Sigmoid colon (tissue), 7 donors: ENCODE results near the gene DYNLT4. TPM values are rescaled to one million over a fixed set of nuclear protein-coding genes. Genes with fewer than 3 reads are reported as not detected.

Experiments used
- DNase-seq: peaks from one replicate; pipeline ENCODE4 v3.0.0-alpha.2; 2019
- H3K27ac ChIP-seq, 4 donors: fragments of 200-600 bp; sonication (generic); one replicate each; pipeline ENCODE4 v1.5.1; 2016 to 2019; ENCODE audit warnings: mild to moderate bottlenecking in 1 of 4
- H3K27me3 ChIP-seq, 3 donors: fragments of 200-600 bp; sonication (generic); one replicate each; pipeline ENCODE4 v1.5.1; 2019; ENCODE audit warnings: mild to moderate bottlenecking in 1 of 3
- H3K36me3 ChIP-seq, 4 donors: fragments of 200-600 bp; sonication (generic); one replicate each; pipeline ENCODE4 v1.5.1; 2016 to 2019
- H3K4me1 ChIP-seq, 4 donors: fragments of 200-600 bp; sonication (generic); one replicate each; pipeline ENCODE4 v1.5.1; 2017 to 2019
- H3K4me3 ChIP-seq, 4 donors: fragments of 200-600 bp; sonication (generic); one replicate each; pipeline ENCODE4 v1.5.1; 2017 to 2019; ENCODE audit warnings: mild to moderate bottlenecking in 2 of 4, moderate library complexity in 1 of 4
- H3K9me3 ChIP-seq, 4 donors: fragments of 200-600 bp in 3 of 4; sonication (generic) in 3 of 4; one replicate each; pipeline versions ENCODE4 v1.5.1 to v1.6.1; 2013 to 2019
- EP300 ChIP-seq, 4 donors: sonication (generic); formaldehyde crosslinking; IDR thresholded peaks; one replicate each; pipeline ENCODE4 v1.6.1; 2017; ENCODE audit warnings: antibody characterized with exemption in 4 of 4
- POLR2A ChIP-seq, 2 donors: fragments of 450-650 bp; IDR thresholded peaks; one replicate each; pipeline ENCODE4 v1.6.1; 2016; ENCODE audit warnings: antibody characterized with exemption in 2 of 2, mild to moderate bottlenecking in 2 of 2, moderate library complexity in 2 of 2
- POLR2AphosphoS5 ChIP-seq, 4 donors: sonication (generic); formaldehyde crosslinking; IDR thresholded peaks; one replicate each; pipeline ENCODE4 v1.6.1; 2017; ENCODE audit warnings: antibody characterized with exemption in 4 of 4
- WGBS, 2 donors: extraction: QIAGEN DNeasy Blood & Tissue Kit; methylation state at CpG; one replicate each; pipeline ENCODE4 v1.1.7; 2013; 5-methylcytosine and 5-hydroxymethylcytosine counted together
- intact Hi-C: fragments of 100-400 bp; cut with DNase I; formaldehyde crosslinking; loops from one replicate; pipeline ENCODE4 v1.15.1; 2023
- polyA plus RNA-seq, 3 donors: library from polyadenylated mRNA; stranded (reverse); fragments of 200-250 nt; gene quantifications; one replicate each; pipeline ENCODE4 v1.2.3, GENCODE V29; 2013
- total RNA-seq, 4 donors: library from RNA; depleted of rRNA; stranded (reverse); fragments of >200 nt; gene quantifications; one replicate each; pipeline ENCODE4 v1.1.0, GENCODE V29; 2016
- TF ChIP-seq, protein P1 (sequence below), 4 experiments: fragments of 450-650 bp in 3 of 4; fragments of 200-600 bp in 1 of 4; IDR thresholded peaks; one replicate each; pipeline ENCODE4 v1.5.1; 2016 to 2019; ENCODE audit warnings: antibody characterized with exemption in 4 of 4, mild to moderate bottlenecking in 3 of 4, moderate library complexity in 2 of 4
- donor health status: healthy with polysubstance abuse.
- donor health status: Bipolar disorder and iron deficiency.
- donor health status: healthy.

The DYNLT4 gene
- total and polyA plus RNA-seq, 7 donors: 0.20 to 1.1 TPM; not detected in 5

DNA sequence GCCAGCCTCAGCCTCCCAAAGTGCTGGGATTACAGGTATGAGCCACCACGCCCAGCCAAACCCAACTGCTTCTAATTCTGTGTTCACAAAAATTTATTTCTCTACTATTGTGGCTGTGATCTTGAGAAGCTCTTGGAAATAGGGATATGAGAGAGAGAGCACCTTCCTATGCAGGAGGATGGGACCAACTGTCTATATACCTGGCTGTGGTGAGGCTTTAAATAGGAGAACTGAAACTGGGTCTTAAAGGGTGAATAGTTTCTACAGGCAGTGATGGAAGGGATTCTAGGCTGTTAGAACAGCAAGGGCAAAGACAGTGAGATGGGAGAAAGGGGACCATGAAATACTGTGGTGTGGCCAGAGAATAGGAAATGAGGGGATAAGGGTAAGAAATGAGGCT is 44.2 kb upstream of the DYNLT4 start:
- 94 to 95% methylated on average over 1 of the region's 1 CpG for WGBS, 2 donors
- Histone ChIP-seq H3K36me3 (peaks cover 0 to 10% (median 0%) of the 10 kb centered on the region in 4 donors), H3K27ac (no peak overlapping the region), H3K27me3 (no peaks in the 10 kb centered on the region), H3K9me3 (no peaks in the 10 kb centered on the region), H3K4me3 (no peak overlapping the region), H3K4me1 (no peaks in the 10 kb centered on the region)
- intact Hi-C loops: no loop called here
- DNase-seq: no peak
- TF ChIP-seq, protein P1, sequence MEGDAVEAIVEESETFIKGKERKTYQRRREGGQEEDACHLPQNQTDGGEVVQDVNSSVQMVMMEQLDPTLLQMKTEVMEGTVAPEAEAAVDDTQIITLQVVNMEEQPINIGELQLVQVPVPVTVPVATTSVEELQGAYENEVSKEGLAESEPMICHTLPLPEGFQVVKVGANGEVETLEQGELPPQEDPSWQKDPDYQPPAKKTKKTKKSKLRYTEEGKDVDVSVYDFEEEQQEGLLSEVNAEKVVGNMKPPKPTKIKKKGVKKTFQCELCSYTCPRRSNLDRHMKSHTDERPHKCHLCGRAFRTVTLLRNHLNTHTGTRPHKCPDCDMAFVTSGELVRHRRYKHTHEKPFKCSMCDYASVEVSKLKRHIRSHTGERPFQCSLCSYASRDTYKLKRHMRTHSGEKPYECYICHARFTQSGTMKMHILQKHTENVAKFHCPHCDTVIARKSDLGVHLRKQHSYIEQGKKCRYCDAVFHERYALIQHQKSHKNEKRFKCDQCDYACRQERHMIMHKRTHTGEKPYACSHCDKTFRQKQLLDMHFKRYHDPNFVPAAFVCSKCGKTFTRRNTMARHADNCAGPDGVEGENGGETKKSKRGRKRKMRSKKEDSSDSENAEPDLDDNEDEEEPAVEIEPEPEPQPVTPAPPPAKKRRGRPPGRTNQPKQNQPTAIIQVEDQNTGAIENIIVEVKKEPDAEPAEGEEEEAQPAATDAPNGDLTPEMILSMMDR (IDR thresholded peaks at IDR 0.05): no peak
- TF ChIP-seq EP300 (IDR thresholded peaks at IDR 0.05) (no peak), POLR2AphosphoS5 (IDR thresholded peaks at IDR 0.05) (no peak), POLR2A (IDR thresholded peaks at IDR 0.05) (no peak)

DNA sequence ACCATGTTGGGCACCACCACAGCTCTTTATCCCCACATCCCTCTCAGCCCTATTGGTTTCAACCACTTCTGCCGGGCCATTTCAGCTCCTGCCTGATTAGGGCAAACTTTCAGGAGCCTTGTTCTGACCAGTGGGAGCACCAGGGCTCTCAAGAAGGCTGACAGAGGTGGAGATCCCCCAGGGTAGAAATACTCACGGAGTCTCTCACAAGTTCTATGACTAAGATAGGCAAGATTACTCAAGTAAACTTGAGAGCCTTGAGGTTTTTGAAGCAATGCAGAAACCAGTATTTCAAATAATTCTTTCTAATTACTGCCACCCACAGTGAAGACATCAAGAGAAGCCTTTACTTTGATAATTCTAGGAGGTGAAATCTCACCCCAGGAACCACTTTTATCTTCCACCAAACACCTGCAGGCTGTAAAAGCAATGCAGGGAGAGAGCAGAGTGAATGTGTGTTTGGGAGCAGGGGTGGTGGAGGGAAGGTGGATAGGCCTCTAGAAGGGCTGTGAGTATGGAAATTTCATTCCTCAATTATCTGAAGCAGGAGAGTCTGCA is 42.5 kb upstream of the DYNLT4 start:
- intact Hi-C loops: no loop called here
- 77 to 87% methylated on average over 2 of the region's 2 CpGs for WGBS, 2 donors
- no peak overlapping the region for H3K27ac ChIP-seq

DNA sequence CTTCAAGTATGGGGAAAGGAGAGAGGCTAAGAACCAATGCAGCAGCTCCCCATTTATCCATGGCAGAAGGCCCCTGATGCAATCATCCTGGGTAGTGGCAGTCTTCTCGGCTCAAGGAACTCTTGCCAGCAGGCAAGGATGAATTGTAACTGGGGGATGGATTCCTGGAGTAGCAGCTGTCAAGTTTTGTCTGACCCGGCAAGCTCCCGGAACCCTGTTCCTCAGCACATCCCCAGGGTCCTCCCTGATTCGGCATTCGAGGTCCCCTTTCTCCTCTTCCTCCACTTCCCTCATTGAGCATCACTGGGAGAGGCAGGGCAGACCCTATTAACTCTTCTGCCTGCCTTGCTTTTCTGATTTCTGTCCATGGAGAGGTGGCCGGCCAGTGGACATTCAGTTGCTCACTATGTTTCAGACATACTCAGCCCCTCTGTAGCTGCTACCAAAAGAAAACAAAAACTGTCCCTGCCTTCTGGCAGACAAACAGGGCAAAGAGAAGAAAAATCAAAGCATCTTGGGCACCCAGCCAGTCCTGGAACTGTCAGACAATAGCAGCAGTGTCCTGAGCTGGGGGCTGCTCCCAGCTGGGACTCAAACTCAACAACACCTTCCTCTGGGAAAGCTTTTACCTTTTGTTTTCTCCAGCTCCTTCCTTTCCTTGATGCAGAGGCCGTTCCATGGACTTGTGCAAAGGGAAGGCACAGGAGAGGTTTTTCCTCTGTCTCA is 41.5 kb upstream of the DYNLT4 start:
- H3K27me3 ChIP-seq: no peaks in the 10 kb centered on the region
- no peak overlapping the region for H3K4me3 ChIP-seq
- peaks cover 0 to 2% (median under 1%) of the 10 kb centered on the region in 4 donors for H3K4me1 ChIP-seq
- intact Hi-C loops: no loop called here
- H3K36me3 ChIP-seq: peaks cover 0 to 10% (median 0%) of the 10 kb centered on the region in 4 donors
- no peaks in the 10 kb centered on the region for H3K9me3 ChIP-seq
- TF ChIP-seq POLR2AphosphoS5 (IDR thresholded peaks at IDR 0.05): no peak
- no peak for TF ChIP-seq EP300 (IDR thresholded peaks at IDR 0.05)
- TF ChIP-seq POLR2A (IDR thresholded peaks at IDR 0.05): no peak
- TF ChIP-seq, protein P1 (IDR thresholded peaks at IDR 0.05): no peak
- no peak overlapping the region for H3K27ac ChIP-seq
- DNase-seq: no peak
- WGBS, 2 donors: 86 to 89% methylated on average over 7 of the region's 7 CpGs

More for the DNA sequence above, 42.5 kb upstream of the DYNLT4 start:
- no peaks in the 10 kb centered on the region for H3K27me3 ChIP-seq
- TF ChIP-seq, protein P1 (IDR thresholded peaks at IDR 0.05): no peak
- TF ChIP-seq EP300 (IDR thresholded peaks at IDR 0.05): no peak
- no peak for TF ChIP-seq POLR2A (IDR thresholded peaks at IDR 0.05)
- no peak for TF ChIP-seq POLR2AphosphoS5 (IDR thresholded peaks at IDR 0.05)
- H3K36me3 ChIP-seq: peaks cover 0 to 10% (median 0%) of the 10 kb centered on the region in 4 donors
- DNase-seq: no peak
- no peak overlapping the region for H3K4me3 ChIP-seq
- no peaks in the 10 kb centered on the region for H3K9me3 ChIP-seq
- H3K4me1 ChIP-seq: no peaks in the 10 kb centered on the region

DNA sequence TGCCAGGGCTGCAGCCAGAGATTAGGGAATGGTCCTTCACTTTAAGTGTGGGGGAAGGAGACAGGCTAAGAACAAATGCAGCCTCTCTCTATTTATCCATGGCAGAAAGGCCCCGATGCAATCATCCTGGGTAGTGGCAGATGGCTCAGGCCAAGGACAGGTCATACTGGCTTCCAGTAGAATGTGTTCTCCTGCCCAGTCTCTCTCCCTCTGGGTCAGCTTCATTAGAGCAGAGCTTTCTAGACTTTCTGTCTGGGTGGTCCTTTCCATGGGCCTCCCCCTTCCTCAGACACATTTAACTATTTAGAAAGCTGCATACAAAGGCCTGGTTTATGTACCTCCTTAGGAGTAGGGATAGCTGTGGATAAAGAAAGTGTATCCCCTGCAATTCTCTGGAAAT is 40.7 kb upstream of the DYNLT4 start:
- Histone ChIP-seq H3K27me3 (no peaks in the 10 kb centered on the region), H3K9me3 (no peaks in the 10 kb centered on the region), H3K4me1 (peaks cover 0 to 8% (median 3%) of the 10 kb centered on the region in 4 donors), H3K4me3 (no peak overlapping the region), H3K36me3 (peaks cover 0 to 10% (median 0%) of the 10 kb centered on the region in 4 donors), H3K27ac (no peak overlapping the region)
- WGBS, 2 donors: 92 to 93% methylated on average over 1 of the region's 1 CpG
- TF ChIP-seq, protein P1 (IDR thresholded peaks at IDR 0.05): no peak
- TF ChIP-seq POLR2AphosphoS5 (IDR thresholded peaks at IDR 0.05) (no peak), EP300 (IDR thresholded peaks at IDR 0.05) (no peak), POLR2A (IDR thresholded peaks at IDR 0.05) (no peak)
- no peak for DNase-seq
- intact Hi-C loops: no loop called here
